Liver (tissue), 9 donors: ENCODE results near the gene ACTN3. TPM values are rescaled to one million over a fixed set of nuclear protein-coding genes. Genes with fewer than 3 reads are reported as not detected.

Source experiments
- DNase-seq: peaks from one replicate; pipeline ENCODE4 v3.0.0-alpha.2; 2017; ENCODE audit warnings: low spot score
- H3K27ac ChIP-seq, 2 donors: one replicate each; pipeline ENCODE4 v1.7.0; 2013; ENCODE audit warnings: inconsistent platforms in 2 of 2, low read length in 2 of 2, control low read depth in 1 of 2, low read depth in 1 of 2, mild to moderate bottlenecking in 1 of 2
- H3K27me3 ChIP-seq, 4 donors: one replicate each; pipeline versions ENCODE4 v1.6.1 to v1.7.0; 2013; ENCODE audit warnings: low read length in 3 of 4, inconsistent platforms in 1 of 4, mild to moderate bottlenecking in 1 of 4, moderate library complexity in 1 of 4; ENCODE audit not compliant: control insufficient read depth in 4 of 4, insufficient read depth in 4 of 4
- H3K36me3 ChIP-seq, 4 donors: one replicate each; pipeline versions ENCODE4 v1.6.1 to v1.7.0; 2013; ENCODE audit warnings: low read length in 3 of 4, mild to moderate bottlenecking in 3 of 4, low read depth in 1 of 4, moderate library complexity in 1 of 4; ENCODE audit not compliant: control insufficient read depth in 4 of 4, insufficient read depth in 3 of 4
- H3K4me1 ChIP-seq, 4 donors: one replicate each; pipeline versions ENCODE4 v1.6.1 to v1.7.0; 2013; ENCODE audit warnings: low read length in 3 of 4, mild to moderate bottlenecking in 3 of 4, moderate library complexity in 1 of 4; ENCODE audit not compliant: control insufficient read depth in 4 of 4, insufficient read depth in 4 of 4
- H3K4me3 ChIP-seq, 3 donors: one replicate each; pipeline versions ENCODE4 v1.6.1 to v1.7.0; 2013; ENCODE audit warnings: low read length in 3 of 3, control low read depth in 1 of 3, low read depth in 1 of 3, mild to moderate bottlenecking in 1 of 3
- H3K9ac ChIP-seq, 2 donors: one replicate each; pipeline ENCODE4 v1.7.0; 2013; ENCODE audit warnings: low read length in 2 of 2, mild to moderate bottlenecking in 2 of 2, moderate library complexity in 2 of 2, control low read depth in 1 of 2, low read depth in 1 of 2
- H3K9me3 ChIP-seq, 4 donors: one replicate each; pipeline versions ENCODE4 v1.6.1 to v1.7.0; 2013; ENCODE audit warnings: low read length in 3 of 4; ENCODE audit not compliant: control insufficient read depth in 4 of 4
- ATF3 ChIP-seq: IDR thresholded peaks from 2 replicates; pipeline ENCODE4 v1.6.1; 2016; ENCODE audit warnings: antibody characterized with exemption
- CTCF ChIP-seq: fragments of 150-350 bp; IDR thresholded peaks from 2 replicates; pipeline ENCODE4 v1.5.1; 2017; ENCODE audit warnings: improper control_type of control experiment, low read depth, low read length; ENCODE audit not compliant: missing input control
- EGR1 ChIP-seq, 2 donors: IDR thresholded peaks; 2 replicates each; pipeline ENCODE4 v1.6.1; 2016 to 2018; ENCODE audit warnings: antibody characterized with exemption in 2 of 2, low read depth in 2 of 2
- FOXA2 ChIP-seq: IDR thresholded peaks from 2 replicates; pipeline ENCODE4 v1.6.1; 2016; ENCODE audit warnings: antibody characterized with exemption
- GABPA ChIP-seq, 2 donors: IDR thresholded peaks in 1 of 2; conservative IDR thresholded peaks in 1 of 2; 2 replicates each; pipeline ENCODE4 v1.6.1; 2016; ENCODE audit warnings: antibody characterized with exemption in 2 of 2, mild to moderate bottlenecking in 1 of 2, moderate library complexity in 1 of 2
- HNF4G ChIP-seq: IDR thresholded peaks from 2 replicates; pipeline ENCODE4 v1.6.1; 2016; ENCODE audit warnings: antibody characterized with exemption
- JUND ChIP-seq, 2 donors: IDR thresholded peaks; 2 replicates each; pipeline ENCODE4 v1.6.1; 2016; ENCODE audit warnings: antibody characterized with exemption in 2 of 2
- MAX ChIP-seq: IDR thresholded peaks from 2 replicates; pipeline ENCODE4 v1.6.1; 2016; ENCODE audit warnings: antibody characterized with exemption
- RAD21 ChIP-seq, 2 donors: IDR thresholded peaks; 2 replicates each; pipeline ENCODE4 v1.6.1; 2016; ENCODE audit warnings: antibody characterized with exemption in 2 of 2, mild to moderate bottlenecking in 2 of 2
- REST ChIP-seq: IDR thresholded peaks from 2 replicates; pipeline ENCODE4 v1.6.1; 2016; ENCODE audit warnings: antibody characterized with exemption, mild to moderate bottlenecking
- RXRA ChIP-seq, 2 donors: IDR thresholded peaks; 2 replicates each; pipeline ENCODE4 v1.6.1; 2017 to 2018; ENCODE audit warnings: antibody characterized with exemption in 2 of 2, mild to moderate bottlenecking in 1 of 2
- SP1 ChIP-seq: IDR thresholded peaks from 2 replicates; pipeline ENCODE4 v1.6.1; 2018; ENCODE audit warnings: antibody characterized with exemption, mild to moderate bottlenecking
- TAF1 ChIP-seq: conservative IDR thresholded peaks from 2 replicates; pipeline ENCODE4 v1.6.1; 2016; ENCODE audit warnings: antibody characterized with exemption, mild to moderate bottlenecking
- YY1 ChIP-seq: IDR thresholded peaks from 2 replicates; pipeline ENCODE4 v1.6.1; 2016; ENCODE audit warnings: antibody characterized with exemption, mild to moderate bottlenecking
- WGBS: extraction: QIAGEN DNeasy Blood & Tissue Kit; methylation state at CpG from one replicate; pipeline ENCODE4 v1.1.7; 2013; 5-methylcytosine and 5-hydroxymethylcytosine counted together
- polyA plus RNA-seq, 2 donors: library from polyadenylated mRNA; stranded (reverse) in 1 of 2; unstranded in 1 of 2; fragments of 200-250 nt in 1 of 2; fragments of >200 nt in 1 of 2; fragmentation: Nextera tagmentation in 1 of 2; extraction: Ambion mirVana in 1 of 2; gene quantifications; one replicate each; pipeline versions ENCODE4 v1.2.1 to v1.2.3, GENCODE V29; 2013 to 2015
- total RNA-seq, 2 donors: library from RNA; depleted of rRNA; stranded (reverse); fragments of >200 nt; gene quantifications; one replicate each; pipeline ENCODE4 v1.2.3, GENCODE V29; 2014
- donor health status: healthy.
- donor health status: healthy.
- donor health status: healthy.
- donor health status: healthy.
- donor health status: healthy.

ACTN3 gene
- total and polyA plus RNA-seq, 4 donors, result not detected

- TF ChIP-seq CTCF, result no peak
- TF ChIP-seq JUND (IDR thresholded peaks at IDR 0.05), result no peak
- no peak for TF ChIP-seq TAF1
- TF ChIP-seq SP1, result peak; percentile 43
- no peak for TF ChIP-seq EGR1 (IDR thresholded peaks at IDR 0.05; ENCODE audit: low read depth in 2 of 2)
Observed at GRCh38 chr11:66591175-66591574, 44.5 kb downstream of the ACTN3 start (continued).

GRCh38 chr11:66592457-66593302 is 46.0 kb downstream of the ACTN3 start, which contains the start of the genes CCDC87 and CCS:
CCDC87 (minus strand) TSS chr11:66593063; CDS start chr11:66593015, 48 bp downstream.
CCS (plus strand) TSS chr11:66593185; CDS start chr11:66593262, 77 bp downstream.
- peak; percentile 98 for DNase-seq
- peak within 1 kb of the TSS; percentile 56 to 93 (median 91) for H3K4me3 ChIP-seq
- peaks cover 15 to 40% (median 31%) of the 10 kb centered on the region in 4 donors for H3K4me1 ChIP-seq
- peak within 1 kb of the TSS; percentile 77 to 79 for H3K27ac ChIP-seq
- H3K9me3 ChIP-seq, result no peaks in the 10 kb centered on the region
- TF ChIP-seq HNF4G (no peak), GABPA (IDR thresholded peaks at IDR 0.05 in 1 of 2, conservative IDR thresholded peaks at IDR 0.05 in 1 of 2) (no peak), RXRA (IDR thresholded peaks at IDR 0.05) (peak in 1 of 2 donors; percentile 32), YY1 (peak; percentile 80), EGR1 (IDR thresholded peaks at IDR 0.05; ENCODE audit: low read depth in 2 of 2) (no peak), ATF3 (no peak), TAF1 (no peak), RAD21 (IDR thresholded peaks at IDR 0.05) (peak; percentile 45 to 71), REST (peak; percentile 75), CTCF (peak; percentile 43), FOXA2 (no peak), MAX (no peak)
- no peaks in the 10 kb centered on the region for H3K36me3 ChIP-seq
- 19% methylated on average over 68 of the region's 68 CpGs for WGBS
- no peaks in the 10 kb centered on the region for H3K27me3 ChIP-seq
- H3K9ac ChIP-seq, result peak within 1 kb of the TSS; percentile 70 to 73
